Ovary (tissue), 9 donors: ENCODE results near the gene RRP7A. TPM values are rescaled to one million over a fixed set of nuclear protein-coding genes. Genes with fewer than 3 reads are reported as not detected.
"Not testable (repeated sequence)": the region's sequence is repeated elsewhere in the genome, so short reads cannot be mapped to it uniquely, and the experiment has no call there.

Experiments
- DNase-seq, 5 donors: peaks; one replicate each; pipeline ENCODE4 v3.0.0-alpha.2; 2019 to 2020
- H3K27ac ChIP-seq, 2 donors: fragments of 200-600 bp; one replicate each; pipeline versions ENCODE4 v1.5.1 to v1.8.0; 2019 to 2022
- H3K27me3 ChIP-seq: fragments of 200-600 bp; one replicate; pipeline ENCODE4 v1.8.0; 2022
- H3K36me3 ChIP-seq: fragments of 200-600 bp; sonication (generic); one replicate; pipeline ENCODE4 v1.5.1; 2019
- H3K4me1 ChIP-seq: one replicate; pipeline ENCODE4 v1.8.1; 2013; ENCODE audit warnings: mild to moderate bottlenecking, moderate library complexity; ENCODE audit not compliant: insufficient read depth
- H3K4me3 ChIP-seq: fragments of 200-600 bp; sonication (generic); one replicate; pipeline ENCODE4 v1.5.1; 2017
- H3K9me3 ChIP-seq, 2 donors: fragments of 200-600 bp in 1 of 2; sonication (generic) in 1 of 2; one replicate each; pipeline versions ENCODE4 v1.5.1 to v1.8.1; 2013 to 2019; ENCODE audit warnings: mild to moderate bottlenecking in 1 of 2, moderate library complexity in 1 of 2
- EP300 ChIP-seq: sonication (generic); formaldehyde crosslinking; IDR thresholded peaks from one replicate; pipeline ENCODE4 v1.6.1; 2017; ENCODE audit warnings: antibody characterized with exemption
- POLR2A ChIP-seq: fragments of 450-650 bp; IDR thresholded peaks from one replicate; pipeline ENCODE4 v1.6.1; 2017; ENCODE audit warnings: antibody characterized with exemption, mild to moderate bottlenecking, moderate library complexity
- WGBS, 3 donors: extraction: QIAGEN DNeasy Blood & Tissue Kit in 1 of 3; methylation state at CpG; one replicate each; pipeline versions ENCODE4 v1.1.5 to v1.1.7; 2013 to 2017; 5-methylcytosine and 5-hydroxymethylcytosine counted together
- intact Hi-C, 4 donors: fragments of 100-400 bp; cut with DNase I; formaldehyde crosslinking; loops; one replicate each; pipeline versions ENCODE4 v1.11.0 to v1.15.1; 2022 to 2023
- polyA plus RNA-seq, 2 donors: library from polyadenylated mRNA; stranded (reverse); fragments of 200-250 nt in 1 of 2; fragments of 350-450 nt in 1 of 2; fragmentation: Illumina TruSeq in 1 of 2; extraction: RNeasy Lipid Tissue Mini Kit (QIAGEN cat#74804) in 1 of 2; gene quantifications; one replicate each; pipeline ENCODE4 v1.2.3, GENCODE V29; 2013 to 2014
- total RNA-seq, 7 donors: library from RNA; depleted of rRNA in 2 of 7; stranded (reverse); fragments of >200 nt in 2 of 7; fragmentation: NEBNext Ultra II Directional in 3 of 7; extraction: Animal tissue kit (Norgen Biotek cat#: 25700) in 3 of 7; gene quantifications; one replicate each; pipeline versions ENCODE4 v1.1.0 to v1.2.4, GENCODE V29; 2016 to 2023
- TF ChIP-seq, protein P1 (sequence below), 3 donors: fragments of 450-650 bp in 2 of 3; fragments of 200-600 bp in 1 of 3; IDR thresholded peaks; one replicate each; pipeline versions ENCODE4 v1.5.1 to v1.8.0; 2016 to 2022; ENCODE audit warnings: antibody characterized with exemption in 3 of 3, mild to moderate bottlenecking in 1 of 3
- donor health status: DM: no; HTN: no; CAD: no; lungs with moderate emphysema.
- donor health status: DM: no; HTN: no; CAD: no.
- donor health status: Bipolar disorder and iron deficiency.
- donor health status: DM: yes; HTN: yes; CAD: no.
- donor health status: DM: no; HTN: no; CAD: no.
- donor health status: DM: yes; HTN: yes; CAD: no.

Gene RRP7A
- total and polyA plus RNA-seq, 9 donors: 9.3 to 43.9 (median 35.6) TPM

- Histone ChIP-seq H3K36me3 (no peaks in the 10 kb centered on the region), H3K27ac (no peak overlapping the region), H3K4me1 (no peaks in the 10 kb centered on the region), H3K27me3 (no peaks in the 10 kb centered on the region), H3K4me3 (no peak overlapping the region), H3K9me3 (no peaks in the 10 kb centered on the region)
- TF ChIP-seq, protein P1, sequence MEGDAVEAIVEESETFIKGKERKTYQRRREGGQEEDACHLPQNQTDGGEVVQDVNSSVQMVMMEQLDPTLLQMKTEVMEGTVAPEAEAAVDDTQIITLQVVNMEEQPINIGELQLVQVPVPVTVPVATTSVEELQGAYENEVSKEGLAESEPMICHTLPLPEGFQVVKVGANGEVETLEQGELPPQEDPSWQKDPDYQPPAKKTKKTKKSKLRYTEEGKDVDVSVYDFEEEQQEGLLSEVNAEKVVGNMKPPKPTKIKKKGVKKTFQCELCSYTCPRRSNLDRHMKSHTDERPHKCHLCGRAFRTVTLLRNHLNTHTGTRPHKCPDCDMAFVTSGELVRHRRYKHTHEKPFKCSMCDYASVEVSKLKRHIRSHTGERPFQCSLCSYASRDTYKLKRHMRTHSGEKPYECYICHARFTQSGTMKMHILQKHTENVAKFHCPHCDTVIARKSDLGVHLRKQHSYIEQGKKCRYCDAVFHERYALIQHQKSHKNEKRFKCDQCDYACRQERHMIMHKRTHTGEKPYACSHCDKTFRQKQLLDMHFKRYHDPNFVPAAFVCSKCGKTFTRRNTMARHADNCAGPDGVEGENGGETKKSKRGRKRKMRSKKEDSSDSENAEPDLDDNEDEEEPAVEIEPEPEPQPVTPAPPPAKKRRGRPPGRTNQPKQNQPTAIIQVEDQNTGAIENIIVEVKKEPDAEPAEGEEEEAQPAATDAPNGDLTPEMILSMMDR (IDR thresholded peaks at IDR 0.05): no peak
- no peak for TF ChIP-seq EP300
- no peak for TF ChIP-seq POLR2A
- WGBS, 3 donors: 94 to 97% (median 95%) methylated on average over 18 of the region's 18 CpGs
- intact Hi-C loops: no loop called here
- no peak for DNase-seq
Measured at GRCh38 chr22:42492323-42492690, 27.3 kb downstream of the RRP7A start.

GRCh38 chr22:42490243-42490832 lies 29.3 kb downstream of the RRP7A start:
- Histone ChIP-seq H3K36me3 (no peaks in the 10 kb centered on the region), H3K4me1 (no peaks in the 10 kb centered on the region), H3K27me3 (no peaks in the 10 kb centered on the region), H3K4me3 (no peak overlapping the region), H3K9me3 (no peaks in the 10 kb centered on the region), H3K27ac (no peak overlapping the region)
- 57 to 59% (median 57%) methylated on average over 8 of the region's 8 CpGs for WGBS, 3 donors
- TF ChIP-seq POLR2A (no peak), EP300 (no peak)
- TF ChIP-seq, protein P1 (IDR thresholded peaks at IDR 0.05): no peak
- DNase-seq: no peak
- intact Hi-C loops: no loop called here

- Histone ChIP-seq H3K9me3 (no peaks in the 10 kb centered on the region), H3K36me3 (no peaks in the 10 kb centered on the region), H3K27ac (no peak overlapping the region), H3K4me3 (no peak overlapping the region), H3K4me1 (no peaks in the 10 kb centered on the region), H3K27me3 (no peaks in the 10 kb centered on the region)
- intact Hi-C loops: no loop called here
- no peak for TF ChIP-seq POLR2A
- TF ChIP-seq, protein P1 (IDR thresholded peaks at IDR 0.05): no peak
- no peak for TF ChIP-seq EP300
- DNase-seq: no peak
- 89 to 90% (median 89%) methylated on average over 10 of the region's 10 CpGs for WGBS, 3 donors
Measured at GRCh38 chr22:42489000-42489399, 30.6 kb downstream of the RRP7A start.

DNA sequence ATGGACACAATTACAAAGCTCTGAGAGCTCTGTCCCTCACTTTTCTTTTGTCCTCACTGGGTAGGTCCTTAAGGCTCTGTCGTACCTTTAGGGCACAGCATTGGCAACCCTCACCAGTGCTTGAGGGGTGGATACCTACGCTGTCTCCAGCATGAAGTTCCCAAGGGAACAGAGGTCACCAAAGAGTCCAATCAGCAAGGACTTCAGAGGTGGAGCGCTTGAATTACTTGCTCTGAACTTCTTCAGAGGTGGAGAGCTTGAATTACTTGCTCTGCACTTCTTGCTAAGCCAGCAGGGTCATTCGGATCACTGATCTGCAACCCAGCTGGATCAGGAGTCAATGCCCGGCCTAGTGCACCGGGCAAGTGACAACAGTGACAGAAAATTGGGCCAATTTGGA lies 35.1 kb downstream of the RRP7A start:
- intact Hi-C loops: no loop called here
- 77 to 80% (median 78%) methylated on average over 6 of the region's 6 CpGs for WGBS, 3 donors

DNA sequence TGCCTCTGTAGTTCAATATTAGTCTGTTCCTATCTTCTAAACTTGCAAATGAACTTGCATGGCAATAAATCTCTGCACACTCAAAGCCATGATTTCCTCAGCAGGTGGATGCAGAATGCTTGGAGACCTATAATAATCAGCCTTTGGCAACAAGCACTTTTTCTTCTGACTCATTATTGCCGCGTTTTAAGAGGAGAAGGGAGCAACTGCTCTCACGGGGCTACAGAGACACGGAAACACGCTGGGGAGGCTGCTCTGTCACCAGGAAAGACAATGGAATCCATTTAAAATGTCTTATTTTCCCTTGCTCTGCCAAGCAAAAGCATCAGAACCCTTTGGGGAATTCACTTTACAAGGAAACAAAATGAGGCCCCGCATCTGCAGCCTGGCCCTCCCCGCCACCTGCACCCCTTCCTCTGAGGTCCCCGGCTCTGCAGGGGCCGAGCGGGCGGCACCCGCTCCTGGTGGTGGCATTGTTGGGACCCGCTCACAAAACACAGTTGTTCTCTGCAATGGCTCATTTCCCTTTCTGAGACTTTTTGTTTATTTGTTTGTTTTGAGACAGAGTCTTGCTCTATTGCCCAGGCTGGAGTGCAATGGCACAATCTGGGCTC lies 35.9 kb downstream of the RRP7A start:
- H3K27ac ChIP-seq, H3K9me3 ChIP-seq, H3K4me3 ChIP-seq, H3K36me3 ChIP-seq, intact Hi-C loops, DNase-seq, H3K27me3 ChIP-seq, H3K4me1 ChIP-seq: not testable (repeated sequence)
- WGBS, 3 donors: 35 to 40% methylated on average over 1 to 2 of the region's 13 CpGs; no CpG with 5 or more reads in 1 of the 3 donors

More for the DNA sequence above, 35.1 kb downstream of the RRP7A start:
- H3K4me1 ChIP-seq: no peaks in the 10 kb centered on the region
- H3K36me3 ChIP-seq: no peaks in the 10 kb centered on the region
- no peak for DNase-seq
- no peak overlapping the region for H3K27ac ChIP-seq
- H3K9me3 ChIP-seq: no peaks in the 10 kb centered on the region
- TF ChIP-seq EP300: no peak
- TF ChIP-seq POLR2A: no peak
- TF ChIP-seq, protein P1 (IDR thresholded peaks at IDR 0.05): no peak
- H3K27me3 ChIP-seq: no peaks in the 10 kb centered on the region
- no peak overlapping the region for H3K4me3 ChIP-seq
